ENCODE results near the gene FHIP1A. TPM values are rescaled to one million over a fixed set of nuclear protein-coding genes. Genes with fewer than 3 reads are reported as not detected.
"Not testable (repeated sequence)": the region's sequence is repeated elsewhere in the genome, so short reads cannot be mapped to it uniquely, and the experiment has no call there.

Gene FHIP1A
- polyA plus RNA-seq, 6 donors from 2014 or later: 0.10 TPM; not detected in 5

DNA sequence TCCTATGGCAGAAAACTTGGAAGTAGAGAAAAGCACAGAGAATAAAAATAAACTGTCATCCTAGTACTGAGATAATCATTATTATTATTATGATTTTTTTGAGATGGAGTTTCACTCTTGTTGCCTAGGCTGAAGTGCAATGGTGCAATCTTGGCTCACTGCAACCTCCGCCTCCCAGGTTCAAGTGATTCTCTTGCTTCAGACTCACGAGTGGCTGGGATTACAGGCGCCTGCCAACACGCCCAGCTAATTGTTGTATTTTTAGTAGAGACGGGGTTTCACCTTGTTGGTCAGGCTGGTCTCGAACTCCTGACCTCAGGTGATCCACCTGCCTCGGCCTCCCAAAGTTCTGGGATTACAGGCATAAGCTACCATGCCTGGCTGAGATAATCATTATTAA is 4.2 kb upstream of the FHIP1A start:
- not testable (repeated sequence) for ATAC-seq (ENCODE audit: low read depth in 2 of 2); H3K9me3 Mint-ChIP-seq; H3K4me3 Mint-ChIP-seq; DNase-seq; H3K27me3 Mint-ChIP-seq; H3K27ac Mint-ChIP-seq; H3K36me3 Mint-ChIP-seq
- H3K4me1 Mint-ChIP-seq: peaks cover 11 to 18% (median 18%) of the 10 kb centered on the region in 3 donors

DNA sequence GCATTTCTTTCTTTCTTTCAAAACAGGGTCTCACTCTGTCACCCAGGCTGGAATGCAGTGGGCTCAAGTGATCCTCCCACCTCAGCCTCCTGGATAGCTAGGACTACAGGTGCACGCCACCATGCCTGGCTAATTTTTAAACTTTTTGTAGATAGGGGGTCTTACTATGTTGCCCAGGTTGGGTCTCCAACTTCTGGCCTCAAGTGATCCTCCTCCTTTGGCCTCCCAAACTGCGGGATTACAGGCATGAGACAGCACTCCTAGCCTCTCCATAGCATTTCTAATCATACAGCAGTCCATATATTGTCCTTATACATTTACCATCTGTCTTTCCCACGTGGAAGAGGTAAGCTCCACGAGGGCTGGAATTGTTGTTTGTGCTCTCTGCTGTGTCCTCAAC is 2.0 kb upstream of the FHIP1A start:
- H3K27me3 Mint-ChIP-seq: peaks cover 22 to 25% (median 22%) of the 10 kb centered on the region in 3 donors
- peak overlapping the region in 2 of 6 donors; percentile 47 to 76 for H3K27ac Mint-ChIP-seq
- H3K4me3 Mint-ChIP-seq: peak overlapping the region in 6 of 8 donors; percentile 89 to 94 (median 92)
- ATAC-seq (ENCODE audit: low read depth in 2 of 2) (no peak), DNase-seq (no peak)
- H3K36me3 Mint-ChIP-seq: no peaks in the 10 kb centered on the region
- no peaks in the 10 kb centered on the region for H3K9me3 Mint-ChIP-seq
- H3K4me1 Mint-ChIP-seq: peaks cover 13 to 23% (median 22%) of the 10 kb centered on the region in 3 donors

DNA sequence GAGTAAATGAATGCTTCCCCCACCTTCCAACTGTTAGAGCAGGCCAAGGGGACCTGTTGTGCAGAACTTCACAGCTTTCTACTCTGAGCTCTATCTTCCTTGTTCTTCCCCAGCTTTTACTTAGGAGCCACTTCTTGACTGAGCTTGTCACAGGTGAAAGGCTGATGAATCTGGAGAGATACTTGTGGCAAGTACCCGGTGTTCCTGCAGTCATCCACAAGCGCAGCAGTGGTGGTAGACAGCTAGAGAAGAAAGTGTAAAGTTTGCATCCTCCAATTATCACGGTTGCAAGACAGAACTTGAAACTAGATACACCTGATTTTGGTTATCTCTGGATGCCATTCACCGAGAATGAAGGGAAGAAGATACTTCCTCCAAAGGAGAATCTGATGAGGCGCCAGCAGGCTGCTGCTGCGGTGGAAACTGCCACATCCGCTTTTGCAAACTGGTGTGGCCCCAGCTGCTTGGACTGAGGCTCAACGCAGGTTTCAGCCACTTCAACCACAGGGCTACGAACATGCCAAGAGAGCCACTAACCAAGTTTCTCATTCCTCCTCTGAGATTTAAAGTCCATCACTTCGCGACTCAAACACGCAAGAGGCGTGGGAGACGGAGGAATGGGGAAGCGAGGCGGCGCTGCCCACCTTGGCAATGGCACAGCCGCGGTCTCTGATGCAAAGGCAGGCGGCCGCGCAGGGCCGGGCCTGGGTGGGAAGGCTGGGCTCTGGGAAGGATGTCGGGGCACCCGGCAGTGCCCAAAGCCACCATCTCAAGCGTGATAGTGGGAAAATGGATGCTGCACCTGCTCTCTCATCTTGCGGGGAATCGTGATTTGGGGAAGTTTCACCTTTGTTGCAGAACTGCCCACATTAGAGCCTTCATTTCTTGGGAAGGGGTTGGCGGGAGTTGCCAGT is 1.3 kb upstream of the FHIP1A start:
- DNase-seq: peak; percentile 34
- H3K27ac Mint-ChIP-seq: peak overlapping the region in 4 of 6 donors; percentile 60 to 87 (median 78)
- H3K36me3 Mint-ChIP-seq: no peaks in the 10 kb centered on the region
- H3K4me1 Mint-ChIP-seq: peaks cover 13 to 23% (median 22%) of the 10 kb centered on the region in 3 donors
- peak; percentile 21 to 24 for ATAC-seq (ENCODE audit: low read depth in 2 of 2)
- H3K27me3 Mint-ChIP-seq: peaks cover 23 to 28% (median 27%) of the 10 kb centered on the region in 3 donors
- H3K4me3 Mint-ChIP-seq: peak overlapping the region; percentile 85 to 94 (median 92)
- H3K9me3 Mint-ChIP-seq: no peaks in the 10 kb centered on the region

DNA sequence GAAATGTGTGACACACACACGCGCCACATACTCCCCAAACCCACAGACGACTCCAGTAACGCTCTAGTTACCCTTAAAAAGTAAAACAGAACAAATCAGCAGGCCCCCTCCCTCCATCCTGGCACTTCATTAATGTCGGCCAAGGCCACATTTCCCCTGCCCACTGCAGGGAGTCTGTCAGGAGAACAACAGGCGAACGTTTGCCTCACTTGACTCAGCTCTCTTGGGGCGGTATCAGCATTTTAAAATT is 671 bp upstream of the FHIP1A start:
- Mint-ChIP-seq H3K4me1 (peaks cover 13 to 23% (median 22%) of the 10 kb centered on the region in 3 donors), H3K36me3 (no peaks in the 10 kb centered on the region), H3K27ac (peak overlapping the region in 3 of 6 donors; percentile 75 to 87 (median 82)), H3K27me3 (peaks cover 28 to 33% (median 32%) of the 10 kb centered on the region in 3 donors), H3K4me3 (peak overlapping the region; percentile 85 to 94 (median 92)), H3K9me3 (no peaks in the 10 kb centered on the region)
- no peak for ATAC-seq (ENCODE audit: low read depth in 2 of 2)
- DNase-seq: no peak

DNA sequence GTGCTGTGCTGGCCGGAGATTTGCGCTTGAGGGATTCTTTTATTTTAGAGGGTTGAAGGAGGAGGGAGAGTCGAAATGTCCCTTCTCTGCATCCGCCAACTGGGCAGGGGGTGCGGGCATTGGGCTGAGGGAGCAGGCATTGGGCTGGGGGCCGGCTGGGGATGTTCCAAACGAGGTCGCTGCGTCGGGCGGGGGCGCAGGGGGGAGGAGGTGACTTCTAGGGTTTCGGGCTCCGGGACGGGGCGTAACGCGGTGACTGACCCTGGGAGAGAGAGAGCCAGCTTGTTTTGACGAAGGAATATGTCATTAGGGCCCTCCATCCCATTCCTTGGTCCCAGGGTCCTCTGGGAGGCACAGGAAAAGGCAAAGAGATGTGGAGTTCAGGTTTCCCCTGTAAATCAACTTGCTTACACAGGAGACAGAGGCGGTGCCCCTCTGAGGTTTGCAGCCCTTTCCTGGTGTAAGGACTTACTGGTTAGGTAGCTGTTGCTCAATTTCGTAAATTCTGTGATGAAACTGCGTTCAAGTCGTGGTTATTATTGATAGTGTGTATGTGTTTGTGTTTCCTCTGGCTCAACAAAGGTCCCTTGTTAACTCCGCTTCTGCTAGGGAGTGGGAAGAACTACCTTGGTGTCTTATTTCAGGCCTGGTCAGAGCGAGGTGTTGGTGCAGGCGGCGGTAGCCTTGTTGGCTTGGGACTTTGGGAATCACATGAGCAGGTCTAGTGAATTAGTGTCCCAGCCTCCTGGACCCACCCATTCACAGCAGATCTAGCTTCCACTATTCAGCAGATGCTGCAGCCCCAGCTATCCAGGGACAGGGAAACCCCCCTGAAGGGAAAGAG is 716 bp downstream of the FHIP1A start:
- Mint-ChIP-seq H3K27ac (peak overlapping the region in 5 of 6 donors; percentile 27 to 92 (median 60)), H3K27me3 (peaks cover 31 to 40% (median 33%) of the 10 kb centered on the region in 3 donors), H3K4me1 (peaks cover 13 to 23% (median 22%) of the 10 kb centered on the region in 3 donors), H3K9me3 (no peaks in the 10 kb centered on the region), H3K36me3 (no peaks in the 10 kb centered on the region), H3K4me3 (peak overlapping the region; percentile 85 to 93 (median 90))
- ATAC-seq (ENCODE audit: low read depth in 2 of 2): no peak
- DNase-seq: no peak

DNA sequence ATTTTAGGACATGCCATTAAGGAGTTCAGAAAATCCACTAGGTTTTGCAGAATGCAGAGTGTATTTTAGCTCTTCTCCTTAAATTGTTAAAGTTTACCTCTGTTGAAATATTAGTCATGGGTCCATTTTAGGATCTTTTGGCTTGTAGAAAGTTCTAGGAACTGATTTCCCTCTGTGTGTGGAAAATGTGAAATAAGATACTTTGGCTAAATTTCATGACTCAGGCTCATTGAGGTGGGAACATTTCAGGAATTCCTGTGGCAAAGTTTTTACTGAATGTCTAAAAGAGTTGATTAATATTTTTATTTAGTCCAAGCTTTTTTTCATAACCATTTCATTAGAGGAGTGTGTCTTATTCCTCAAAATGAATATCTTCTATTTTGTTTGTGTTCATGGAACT is 7.0 kb downstream of the FHIP1A start:
- ATAC-seq (ENCODE audit: low read depth in 2 of 2) (no peak), DNase-seq (no peak)
- Mint-ChIP-seq H3K9me3 (peaks cover 0 to 4% (median 0%) of the 10 kb centered on the region in 7 donors), H3K27ac (no peak overlapping the region), H3K4me3 (no peak overlapping the region), H3K36me3 (no peaks in the 10 kb centered on the region), H3K4me1 (no peaks in the 10 kb centered on the region), H3K27me3 (peaks cover 16 to 31% (median 23%) of the 10 kb centered on the region in 3 donors)

DNA sequence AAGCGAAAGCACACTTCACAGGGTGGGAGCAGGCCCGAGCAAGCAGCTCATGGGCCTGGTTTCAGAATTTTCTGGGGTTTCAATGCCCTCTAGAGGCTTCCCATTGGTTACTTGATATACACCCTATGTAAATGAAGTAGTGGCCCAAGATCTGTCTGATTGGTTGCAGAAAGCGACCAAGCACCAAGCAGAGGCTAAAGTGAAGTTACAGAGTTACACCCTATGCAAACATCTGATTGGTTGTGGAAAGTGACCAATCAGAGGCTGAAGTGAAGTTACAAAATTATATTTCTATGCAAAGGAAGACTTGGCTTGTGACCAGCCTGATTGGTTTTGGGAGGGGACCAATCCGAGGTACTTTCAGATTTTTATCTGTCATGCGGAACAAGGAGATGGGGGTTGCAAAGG is 8.2 kb downstream of the FHIP1A start:
- DNase-seq (no peak), ATAC-seq (ENCODE audit: low read depth in 2 of 2) (no peak)
- Mint-ChIP-seq H3K27ac (no peak overlapping the region), H3K9me3 (peaks cover 0 to 4% (median 0%) of the 10 kb centered on the region in 7 donors), H3K4me3 (no peak overlapping the region), H3K27me3 (peaks cover 13 to 32% (median 26%) of the 10 kb centered on the region in 3 donors), H3K4me1 (no peaks in the 10 kb centered on the region), H3K36me3 (no peaks in the 10 kb centered on the region)

DNA sequence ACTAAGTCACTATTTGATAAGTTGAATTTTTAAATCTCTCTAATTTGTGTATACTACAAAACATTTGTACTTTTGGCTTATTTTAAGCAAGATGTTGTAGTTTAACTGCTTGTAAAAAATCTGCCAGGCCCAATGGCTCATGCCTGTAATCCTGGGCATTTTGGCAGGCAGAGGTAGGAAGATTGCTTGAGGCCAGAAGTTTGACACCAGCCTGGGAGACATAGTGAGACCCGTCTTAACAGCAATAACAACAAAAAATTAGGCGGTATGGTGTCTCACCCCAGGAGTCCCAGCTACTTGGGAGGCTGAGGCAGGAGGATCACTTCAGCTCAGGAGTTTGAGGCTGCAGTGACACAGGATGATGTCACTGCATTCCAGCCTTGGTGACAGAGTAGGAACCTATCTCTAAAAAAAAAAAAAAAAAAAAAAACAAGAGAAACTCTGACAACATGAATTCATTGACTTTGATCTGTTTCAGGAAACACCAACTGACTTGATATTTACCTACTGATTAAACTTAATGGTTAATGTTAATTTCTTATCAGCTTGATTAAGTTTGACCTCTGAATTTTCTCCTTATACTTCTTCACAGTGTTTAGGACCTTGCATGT is 8.9 kb downstream of the FHIP1A start:
- no peaks in the 10 kb centered on the region for H3K4me1 Mint-ChIP-seq
- H3K27me3 Mint-ChIP-seq: peaks cover 11 to 28% (median 21%) of the 10 kb centered on the region in 3 donors
- no peak for DNase-seq
- H3K4me3 Mint-ChIP-seq: no peak overlapping the region
- H3K36me3 Mint-ChIP-seq: no peaks in the 10 kb centered on the region
- no peak for ATAC-seq (ENCODE audit: low read depth in 2 of 2)
- H3K27ac Mint-ChIP-seq: no peak overlapping the region
- H3K9me3 Mint-ChIP-seq: peaks cover 0 to 4% (median 0%) of the 10 kb centered on the region in 7 donors

DNA sequence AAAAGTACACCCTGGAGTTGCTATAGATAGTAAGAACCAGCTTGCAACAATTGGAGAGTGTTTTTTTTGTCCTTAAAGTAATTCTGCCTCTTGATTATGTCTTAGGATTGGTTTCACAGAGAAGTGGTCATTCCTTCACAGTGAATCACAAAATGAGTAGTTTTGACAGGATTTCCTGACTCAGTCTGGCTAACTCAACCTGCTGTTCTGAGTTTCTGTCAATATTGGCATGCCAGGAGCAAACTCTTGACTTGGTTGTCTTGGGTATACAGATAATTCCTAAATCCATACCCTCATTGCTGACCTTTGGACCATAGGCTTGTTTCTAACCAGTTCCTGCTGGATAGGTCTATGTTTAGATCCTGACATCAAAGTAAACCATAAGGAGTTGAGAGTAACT is 9.4 kb downstream of the FHIP1A start:
- Mint-ChIP-seq H3K9me3 (peaks cover 0 to 4% (median 0%) of the 10 kb centered on the region in 7 donors), H3K27ac (no peak overlapping the region), H3K27me3 (peaks cover 7 to 25% (median 19%) of the 10 kb centered on the region in 3 donors), H3K4me1 (no peaks in the 10 kb centered on the region), H3K4me3 (no peak overlapping the region), H3K36me3 (no peaks in the 10 kb centered on the region)
- DNase-seq: no peak
- no peak for ATAC-seq (ENCODE audit: low read depth in 2 of 2)

DNA sequence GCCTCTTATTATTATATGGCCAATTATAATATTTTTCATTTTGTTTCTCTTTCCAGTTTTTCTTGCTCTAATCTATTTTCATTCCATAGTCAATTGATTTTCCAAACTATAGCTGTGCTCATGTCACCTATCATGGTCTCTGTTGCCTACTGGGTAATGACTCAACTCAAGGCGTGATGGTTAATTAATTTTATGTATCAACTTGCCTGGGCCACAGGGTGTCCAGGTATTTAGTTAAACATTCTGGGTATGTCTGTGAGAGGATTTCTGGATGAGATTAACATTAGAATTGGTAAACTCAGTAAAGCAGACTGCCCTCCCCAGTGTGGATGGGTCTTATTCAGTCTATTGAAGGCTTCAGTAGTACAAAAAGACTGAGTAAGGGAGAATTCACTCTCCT is 9.9 kb downstream of the FHIP1A start:
- DNase-seq: no peak
- Mint-ChIP-seq H3K9me3 (peaks cover 0 to 4% (median 0%) of the 10 kb centered on the region in 7 donors), H3K36me3 (no peaks in the 10 kb centered on the region), H3K27me3 (peaks cover 7 to 24% (median 23%) of the 10 kb centered on the region in 3 donors), H3K4me1 (no peaks in the 10 kb centered on the region), H3K27ac (no peak overlapping the region), H3K4me3 (no peak overlapping the region)
- no peak for ATAC-seq (ENCODE audit: low read depth in 2 of 2)

DNA sequence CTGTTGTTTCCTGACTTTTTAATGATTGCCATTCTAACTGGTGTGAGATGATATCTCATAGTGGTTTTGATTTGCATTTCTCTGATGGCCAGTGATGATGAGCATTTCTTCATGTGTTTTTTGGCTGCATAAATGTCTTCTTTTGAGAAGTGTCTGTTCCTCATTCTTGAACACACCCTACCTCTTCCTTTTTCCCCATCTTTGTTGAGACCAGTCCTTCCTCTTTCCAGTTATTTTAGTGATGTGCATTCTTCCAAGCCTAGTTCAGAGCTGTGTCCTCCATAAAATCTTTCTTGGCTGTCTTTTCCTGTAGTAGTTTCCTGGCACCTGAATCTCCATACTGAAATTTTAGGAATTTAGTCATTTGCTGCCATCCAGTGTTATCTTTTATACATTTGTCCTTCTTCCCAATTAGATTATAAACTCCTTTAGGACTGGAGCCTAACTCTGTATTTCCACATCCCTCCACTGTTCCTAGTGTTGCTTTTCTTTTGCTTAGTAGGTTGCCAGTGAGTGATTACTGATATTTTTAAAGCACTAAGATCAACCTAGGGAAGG is 11.4 kb downstream of the FHIP1A start:
- Mint-ChIP-seq H3K36me3 (no peaks in the 10 kb centered on the region), H3K27ac (no peak overlapping the region), H3K4me1 (no peaks in the 10 kb centered on the region), H3K27me3 (peaks cover 7 to 32% (median 24%) of the 10 kb centered on the region in 3 donors), H3K9me3 (peaks cover 0 to 4% (median 0%) of the 10 kb centered on the region in 7 donors), H3K4me3 (no peak overlapping the region)
- ATAC-seq (ENCODE audit: low read depth in 2 of 2): no peak
- DNase-seq: no peak

DNA sequence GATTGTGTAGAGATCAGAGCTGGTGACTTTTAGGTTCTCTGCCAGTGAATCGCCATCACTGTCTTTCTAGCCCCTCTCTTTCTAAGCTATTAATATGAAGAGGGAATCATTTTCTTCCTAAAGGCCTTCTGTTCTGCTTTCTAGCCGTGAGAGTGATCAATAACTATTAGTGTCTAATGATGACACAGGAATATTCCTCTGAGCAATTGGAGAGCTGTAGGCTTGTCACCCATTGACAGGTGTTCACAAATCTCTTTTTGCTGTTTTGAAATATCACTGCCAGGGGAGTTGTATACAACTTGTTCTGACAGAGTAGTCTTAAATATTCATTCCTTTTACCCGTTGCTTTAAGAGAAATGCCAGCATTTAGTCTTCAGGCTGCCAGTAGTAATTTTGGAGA is 13.9 kb downstream of the FHIP1A start:
- ATAC-seq (ENCODE audit: low read depth in 2 of 2): no peak
- H3K4me1 Mint-ChIP-seq: no peaks in the 10 kb centered on the region
- no peaks in the 10 kb centered on the region for H3K36me3 Mint-ChIP-seq
- H3K27ac Mint-ChIP-seq: no peak overlapping the region
- H3K27me3 Mint-ChIP-seq: peaks cover 7 to 32% (median 22%) of the 10 kb centered on the region in 3 donors
- H3K4me3 Mint-ChIP-seq: no peak overlapping the region
- peaks cover 0 to 4% (median 0%) of the 10 kb centered on the region in 7 donors for H3K9me3 Mint-ChIP-seq
- DNase-seq: no peak

DNA sequence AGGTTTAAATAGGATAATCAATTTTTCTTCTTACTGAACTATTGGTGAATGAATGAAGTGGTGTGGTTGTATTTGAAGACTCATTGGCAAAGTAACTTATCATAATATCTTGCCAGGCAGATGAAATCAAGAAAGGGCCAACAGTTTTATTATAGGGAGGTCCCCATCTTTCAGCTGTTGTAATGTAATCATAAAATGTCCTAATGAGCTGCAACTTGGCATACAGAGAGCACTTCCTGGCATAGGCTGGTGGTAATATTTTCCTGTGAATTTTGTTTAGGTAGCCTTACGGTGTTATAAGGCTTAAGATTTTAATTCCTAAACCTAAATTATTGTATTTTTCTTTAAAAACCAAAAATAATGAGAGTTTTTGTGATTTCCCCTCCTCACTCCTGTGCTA is 17.5 kb downstream of the FHIP1A start:
- ATAC-seq (ENCODE audit: low read depth in 2 of 2): no peak
- Mint-ChIP-seq H3K27me3 (peaks cover 22 to 30% (median 23%) of the 10 kb centered on the region in 3 donors), H3K4me1 (no peaks in the 10 kb centered on the region), H3K36me3 (no peaks in the 10 kb centered on the region), H3K9me3 (peaks cover 0 to 5% (median 1%) of the 10 kb centered on the region in 7 donors), H3K27ac (no peak overlapping the region), H3K4me3 (no peak overlapping the region)
- DNase-seq: no peak

All from naive B cell (primary cell).